Activated gamma-delta T cell treated with Interleukin-2 at 50 U/mL for 16 hours (primary cell): Measurements from ENCODE around the gene TUBA4B.

Experiments used
- DNase-seq: peaks from one replicate; pipeline ENCODE4 v3.0.0-alpha.2; 2020

TUBA4B gene

GRCh38 chr2:219252900-219253752 is at the start of gene TUBA4B:
Gene TUBA4B, plus strand, starts transcription at chr2:219253243. Its CDS starts 165 bp downstream, at chr2:219253408.
- peak; percentile 31 for DNase-seq

GRCh38 chr2:219204425-219205164 is 48.4 kb upstream of the TUBA4B start:
- no peak for DNase-seq

GRCh38 chr2:219205165-219205538 is 47.9 kb upstream of the TUBA4B start:
- no peak for DNase-seq

- DNase-seq = no peak
These were observed 47.1 kb upstream of the TUBA4B start for GRCh38 chr2:219205981-219206327.

GRCh38 chr2:219206328-219207133 is 46.5 kb upstream of the TUBA4B start, which contains the start of gene ZFAND2B:
Gene ZFAND2B, plus strand, starts transcription at chr2:219206782. Its CDS starts 206 bp downstream, at chr2:219206988.
- DNase-seq = peak; percentile 95

- no peak for DNase-seq
These were observed 45.7 kb upstream of the TUBA4B start for GRCh38 chr2:219207134-219207883.

GRCh38 chr2:219207884-219208740 is 44.9 kb upstream of the TUBA4B start:
- no peak for DNase-seq

- DNase-seq = no peak
These were observed 43.5 kb upstream of the TUBA4B start for GRCh38 chr2:219209236-219210195.

GRCh38 chr2:219210196-219210885 is 42.7 kb upstream of the TUBA4B start:
- DNase-seq = no peak

- no peak for DNase-seq
These were observed 42.1 kb upstream of the TUBA4B start for GRCh38 chr2:219210886-219211362.

GRCh38 chr2:219213026-219213415 is 40.0 kb upstream of the TUBA4B start:
- DNase-seq = no peak

- no peak for DNase-seq
These were observed 39.5 kb upstream of the TUBA4B start for GRCh38 chr2:219213486-219214071.

GRCh38 chr2:219214141-219214540 is 38.9 kb upstream of the TUBA4B start:
- no peak for DNase-seq

GRCh38 chr2:219214786-219215185 is 38.3 kb upstream of the TUBA4B start:
- DNase-seq = no peak

- no peak for DNase-seq
These were observed 37.0 kb upstream of the TUBA4B start for GRCh38 chr2:219215871-219216534.

GRCh38 chr2:219216535-219216915 is 36.5 kb upstream of the TUBA4B start:
- no peak for DNase-seq

GRCh38 chr2:219218217-219218731 is 34.8 kb upstream of the TUBA4B start:
- DNase-seq = no peak
